HepG2 (cell line): ENCODE data around the gene TMEM260. TPM values are rescaled to one million over a fixed set of nuclear protein-coding genes. Genes with fewer than 3 reads are reported as not detected.

ENCODE experiments used
- ATAC-seq: fragments of 200-7000 bp; cut with Tn5 transposase; 3 replicates; pipeline ENCODE4 v1.9.1; 2020; ENCODE audit warnings: mild to moderate bottlenecking, moderate library complexity
- Bru-seq: library from RNA; stranded (reverse); fragments of 400-500 nt; gene quantifications from one replicate; lab custom pipeline; 2021; lab: Mats Ljungman, UMichigan
- BruChase-seq, 2 experiments: library from RNA; stranded (reverse); fragments of 400-500 nt; gene quantifications; one replicate each; lab custom pipeline; 2021; lab: Mats Ljungman, UMichigan
- BruUV-seq: library from RNA; stranded (reverse); fragments of 400-500 nt; replicated peaks from 2 replicates; lab custom pipeline; 2021; lab: Mats Ljungman, UMichigan
- CTCF ChIA-PET: fragments of 300-600 bp; formaldehyde crosslinking; extraction: SDS; loops from one replicate; lab custom pipeline; 2021; ENCODE audit warnings: low total read pairs, inconsistent platforms, low intra/inter-chr PET ratio; lab: Yijun Ruan, JAX
- POLR2A ChIA-PET: fragments of 350-600 bp; sonication (Branson Sonifier 250); formaldehyde crosslinking; loops from one replicate; lab custom pipeline; 2020; ENCODE audit warnings: antibody characterized with exemption, inconsistent platforms; lab: Yijun Ruan, JAX
- DNase-seq: peaks from one replicate; pipeline ENCODE4 v3.0.0-alpha.2; 2015; ENCODE audit warnings: low spot score
- FAIRE-seq: peaks from 3 replicates; lab custom pipeline; 2011; peaks lifted over from hg19 to GRCh38; lab: Jason Lieb, UNC
- H2AFZ ChIP-seq: one replicate; pipeline ENCODE4 v1.6.1; 2011; ENCODE audit warnings: low read length, inconsistent platforms
- H3K27ac ChIP-seq: fragments of 300-600 bp; 3 replicates; pipeline ENCODE4 v1.8.0; 2011; ENCODE audit warnings: mixed run types, mild to moderate bottlenecking, mixed read lengths, low read length, inconsistent platforms; ENCODE audit not compliant: insufficient read depth; ENCODE audit errors: extremely low read length
- H3K27me3 ChIP-seq, 2 experiments: fragments of 200-600 bp in 1 of 2; 2 replicates in 1 of 2; 3 replicates in 1 of 2; pipeline versions ENCODE4 v1.6.0 to v1.8.0; 2011; ENCODE audit warnings: low read length in 2 of 2, mild to moderate bottlenecking in 2 of 2, moderate library complexity in 2 of 2, inconsistent platforms in 1 of 2; ENCODE audit not compliant: insufficient read depth in 2 of 2, control insufficient read depth in 1 of 2
- H3K36me3 ChIP-seq, 2 experiments: fragments of 200-600 bp in 1 of 2; replicated peaks in 1 of 2; 2 replicates in 1 of 2; 3 replicates in 1 of 2; pipeline versions ENCODE4 v1.5.1 to v1.8.0; 2011; ENCODE audit warnings: low read length in 2 of 2, inconsistent platforms in 1 of 2; ENCODE audit not compliant: insufficient read depth in 2 of 2, control insufficient read depth in 1 of 2
- H3K4me1 ChIP-seq: 2 replicates; pipeline ENCODE4 v1.5.1; 2012; ENCODE audit warnings: low read length, inconsistent platforms; ENCODE audit not compliant: insufficient read depth
- H3K4me2 ChIP-seq: 2 replicates; pipeline ENCODE4 v1.6.0; 2011; ENCODE audit warnings: low read depth, low read length, inconsistent platforms
- H3K4me3 ChIP-seq, 3 experiments: fragments of 200-600 bp in 1 of 3; sonication (generic), shearing (Covaris generic) in 1 of 3; replicated peaks in 1 of 3; 2 replicates each; pipeline ENCODE4 v1.5.1; 2011 to 2016; ENCODE audit warnings: low read length in 3 of 3, inconsistent platforms in 2 of 3, low read depth in 2 of 3, mild to moderate bottlenecking in 2 of 3, control low read depth in 1 of 3, mixed read lengths in 1 of 3; ENCODE audit not compliant: insufficient read depth in 1 of 3
- H3K79me2 ChIP-seq: one replicate; pipeline ENCODE4 v1.6.1; 2011; ENCODE audit warnings: low read length, inconsistent platforms; ENCODE audit not compliant: insufficient read depth
- H3K9ac ChIP-seq: 2 replicates; pipeline ENCODE4 v1.6.0; 2011; ENCODE audit warnings: mild to moderate bottlenecking, low read depth, low read length, inconsistent platforms; ENCODE audit not compliant: insufficient read depth
- H3K9me3 ChIP-seq: 2 replicates; pipeline ENCODE4 v1.5.1; 2012; ENCODE audit warnings: mild to moderate bottlenecking, low read length
- H4K20me1 ChIP-seq: 2 replicates; pipeline ENCODE4 v1.6.0; 2011; ENCODE audit warnings: inconsistent platforms, mild to moderate bottlenecking, low read length, moderate library complexity; ENCODE audit not compliant: insufficient read depth
- HOXA5 ChIP-seq: sonication (generic); formaldehyde crosslinking; IDR thresholded peaks from 2 replicates; pipeline ENCODE4 v1.4.0; 2020; ENCODE audit warnings: missing genetic modification reagents
- MBNL3 ChIP-seq: fragments of 250-450 bp; sonication (Bioruptor Pico); conservative IDR thresholded peaks from 2 replicates; pipeline ENCODE4 v1.8.0; 2022; ENCODE audit warnings: mild to moderate bottlenecking, inconsistent platforms
- U2AF2 ChIP-seq: fragments of 200-400 bp; formaldehyde crosslinking; IDR thresholded peaks from 2 replicates; pipeline ENCODE4 v1.6.1; 2017; ENCODE audit warnings: low read depth, mild to moderate bottlenecking, low read length
- ZNF232 ChIP-seq: sonication (generic); formaldehyde crosslinking; IDR thresholded peaks from 2 replicates; pipeline ENCODE4 v1.4.0; 2020; ENCODE audit warnings: missing genetic modification reagents, borderline replicate concordance
- ZNF605 ChIP-seq: sonication (generic); formaldehyde crosslinking; IDR thresholded peaks from 2 replicates; pipeline ENCODE4 v1.8.0; 2022; ENCODE audit warnings: mild to moderate bottlenecking, missing genetic modification reagents
- ZNF790 ChIP-seq: sonication (generic); formaldehyde crosslinking; IDR thresholded peaks from 2 replicates; pipeline ENCODE4 v1.8.0; 2022; ENCODE audit warnings: missing genetic modification reagents, mild to moderate bottlenecking, borderline replicate concordance
- WGBS: methylation state at CpG from one replicate; pipeline ENCODE4 v1.1.6; 2017; ENCODE audit warnings: low lambda C conversion rate; 5-methylcytosine and 5-hydroxymethylcytosine counted together
- in situ Hi-C: cut with HindIII; loops from 2 replicates; pipeline ENCODE4 v1.10.0; 2017; ENCODE audit warnings: low pct_unique_long_range_greater_than_20kb; ENCODE audit not compliant: extremely low pct_ligation_motif_present
- intact Hi-C: fragments of 100-400 bp; cut with micrococcal nuclease; formaldehyde crosslinking; loops from one replicate; pipeline ENCODE4 v1.10.0; 2022; ENCODE audit not compliant: unreplicated experiment
- long read RNA-seq, 2 experiments: library from RNA in 1 of 2; library from polyadenylated mRNA in 1 of 2; stranded (forward) in 1 of 2; unstranded in 1 of 2; transcript quantifications; one replicate each; pipeline ENCODE4 v2.0.0, GENCODE V29; 2019 to 2022
- polyA minus RNA-seq, 3 experiments: library from RNA; depleted of rRNA, polyadenylated mRNA; stranded (reverse); fragments of >200 nt; gene quantifications; 2 replicates each; pipeline ENCODE4 v1.2.3, GENCODE V29; 2011; ENCODE audit warnings: low replicate concordance in 1 of 3
- polyA plus RNA-seq, 8 experiments: library from polyadenylated mRNA; depleted of rRNA in 3 of 8; stranded (reverse) in 7 of 8; unstranded in 1 of 8; fragments of >200 nt; fragmentation: Illumina TruSeq in 4 of 8; extraction: Trizol in 4 of 8; gene quantifications; 2 replicates each; pipeline versions ENCODE4 v1.2.1 to v1.2.3, GENCODE V29; 2011 to 2016; ENCODE audit warnings: low read depth in 4 of 8, missing spikeins in 1 of 8, mixed read lengths in 1 of 8; ENCODE audit not compliant: insufficient read depth in 1 of 8
- total RNA-seq, 5 experiments: library from RNA; depleted of rRNA; stranded (reverse); fragments of >200 nt; fragmentation: Illumina TruSeq; extraction: Trizol; gene quantifications; 2 replicates each; pipeline ENCODE4 v1.2.3, GENCODE V29; 2016; ENCODE audit warnings: low read depth in 1 of 5
- TF ChIP-seq, protein P1 (sequence below): sonication (generic); formaldehyde crosslinking; IDR thresholded peaks from 2 replicates; pipeline ENCODE4 v1.9.0; 2021; ENCODE audit warnings: missing genetic modification reagents, borderline replicate concordance
- TF ChIP-seq, protein P2 (sequence below): sonication (generic); formaldehyde crosslinking; conservative IDR thresholded peaks from 2 replicates; pipeline ENCODE4 v1.4.0; 2020; ENCODE audit warnings: missing genetic modification reagents
- TF ChIP-seq, protein P3 (sequence below): IDR thresholded peaks from 2 replicates; pipeline ENCODE4 v1.6.1; 2016; ENCODE audit warnings: low read depth

The TMEM260 gene
- total RNA-seq (2016; rRNA removed; fragmentation: Illumina TruSeq; extraction: Trizol): 4.8 and 9.3 TPM in 2 replicates
- 5.9 and 8.4 TPM in 2 replicates for total RNA-seq (2016; cell fraction: cytosol; rRNA removed; fragmentation: Illumina TruSeq; extraction: Trizol; ENCODE audit: low read depth)
- 4.5 and 9.3 TPM in 2 replicates for total RNA-seq (2016; cell fraction: insoluble cytoplasmic fraction; rRNA removed; fragmentation: Illumina TruSeq; extraction: Trizol)
- 4.9 and 5.4 TPM in 2 replicates for total RNA-seq (2016; cell fraction: membrane; rRNA removed; fragmentation: Illumina TruSeq; extraction: Trizol)
- total RNA-seq (2016; cell fraction: nucleus; rRNA removed; fragmentation: Illumina TruSeq; extraction: Trizol): 21.1 and 23.8 TPM in 2 replicates
- polyA plus RNA-seq (2011; rRNA removed): 6.4 and 7.7 TPM in 2 replicates
- polyA plus RNA-seq (2011; cell fraction: cytosol; rRNA removed): 3.7 and 4.0 TPM in 2 replicates
- 10.9 and 12.3 TPM in 2 replicates for polyA plus RNA-seq (2011; cell fraction: nucleus; rRNA removed)
- 6.4 and 7.3 TPM in 2 replicates for polyA plus RNA-seq (2012)
- 0.45 and 0.50 TPM in 2 replicates for polyA plus RNA-seq (2016; cell fraction: cytosol; fragmentation: Illumina TruSeq; extraction: Trizol; ENCODE audit: low read depth)
- polyA plus RNA-seq (2016; cell fraction: insoluble cytoplasmic fraction; fragmentation: Illumina TruSeq; extraction: Trizol; ENCODE audit: low read depth): 3.0 and 3.8 TPM in 2 replicates
- polyA plus RNA-seq (2016; cell fraction: membrane; fragmentation: Illumina TruSeq; extraction: Trizol; ENCODE audit: low read depth): 1.4 and 1.7 TPM in 2 replicates
- polyA plus RNA-seq (2016; cell fraction: nucleus; fragmentation: Illumina TruSeq; extraction: Trizol; ENCODE audit: insufficient read depth, low read depth): 16.9 and 17.4 TPM in 2 replicates
- polyA minus RNA-seq (2011; rRNA and poly(A)+ RNA removed; ENCODE audit: low replicate concordance): 14.5 and 28.6 TPM in 2 replicates
- polyA minus RNA-seq (2011; cell fraction: cytosol; rRNA and poly(A)+ RNA removed): 6.8 and 8.1 TPM in 2 replicates
- 55.3 and 63.6 TPM in 2 replicates for polyA minus RNA-seq (2011; cell fraction: nucleus; rRNA and poly(A)+ RNA removed)
- percentile 73 among the genes with signal in this experiment for Bru-seq, nascent RNA
- BruChase-seq, experiment 1, labeled RNA remaining after a 6-hour chase: percentile 58 among the genes with signal in this experiment
- BruChase-seq, experiment 2, labeled RNA remaining after a 2-hour chase: percentile 66 among the genes with signal in this experiment
- long read RNA-seq, experiment 1, full-length matches to known transcripts: 2 of 5 reads
- long read RNA-seq, experiment 1, partial matches to known transcripts: 0 of 5 reads
- long read RNA-seq, experiment 1, other reads (novel, unspliced or antisense): 3 of 5 reads
- long read RNA-seq, experiment 2, partial matches to known transcripts: 1 of 12 reads
- long read RNA-seq, experiment 2, other reads (novel, unspliced or antisense): 11 of 12 reads

DNA sequence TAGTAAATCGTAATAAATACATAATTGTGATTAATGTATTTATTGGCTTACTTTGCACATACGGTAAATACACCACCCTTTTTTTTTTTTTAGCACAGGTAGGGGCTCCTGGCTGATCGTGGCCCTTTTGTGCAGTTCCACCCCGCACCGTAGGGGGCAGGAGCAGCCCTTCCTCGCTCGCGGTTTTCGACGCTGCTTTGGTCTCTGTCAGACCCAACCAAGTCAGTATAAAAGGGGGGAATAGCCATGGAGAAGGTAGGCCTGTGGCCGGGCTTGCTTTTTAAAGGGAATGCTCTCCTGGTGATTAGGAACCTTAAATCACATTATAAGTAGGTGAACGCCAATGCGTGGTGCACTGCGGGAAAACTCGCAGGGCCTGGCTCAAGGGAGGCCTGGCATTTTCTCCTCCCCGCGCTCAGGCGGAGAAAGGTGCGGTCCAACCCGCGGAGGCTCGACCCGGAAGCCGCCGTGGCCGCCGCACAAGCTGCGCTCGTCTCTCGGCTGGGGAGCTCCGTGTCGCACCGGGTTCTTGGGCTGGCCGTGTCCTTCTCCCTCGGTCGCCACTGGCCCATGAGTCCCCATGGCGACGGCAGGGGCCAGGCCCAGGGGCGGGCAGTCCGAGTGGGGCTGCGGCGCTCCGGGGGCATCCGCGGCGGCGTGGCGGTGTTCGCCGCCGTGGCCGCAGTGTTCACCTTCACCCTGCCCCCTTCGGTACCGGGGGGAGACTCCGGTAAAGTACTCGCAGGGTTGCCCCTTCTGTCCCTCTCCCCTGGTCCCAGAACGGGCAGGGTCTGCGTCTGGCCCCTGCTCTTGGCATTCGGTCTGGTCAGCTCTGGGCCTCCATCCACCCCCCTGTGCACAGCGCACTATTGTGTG is at the start of gene TMEM260:
Gene TMEM260, plus strand, starts transcription at position 454 of the 876 bp plus-strand sequence. Its CDS starts 117 bp downstream, at position 571.
- Histone ChIP-seq H3K9ac (peak within 1 kb of the TSS; percentile 96), H4K20me1 (no peaks in the 10 kb centered on the region), H3K36me3 (no peaks in the 10 kb centered on the region), H3K27me3 (no peaks in the 10 kb centered on the region; a peak in 1 of 5 replicates), H3K4me2 (peak within 1 kb of the TSS; percentile 85), H3K27ac (peak within 1 kb of the TSS; percentile 92), H3K9me3 (no peaks in the 10 kb centered on the region), H3K4me1 (peaks cover 38% of the 10 kb centered on the region), H2AFZ (peak within 1 kb of the TSS; percentile 96), H3K4me3 (peak within 1 kb of the TSS; percentile 82 to 98 (median 95)), H3K79me2 (peaks cover 31% of the 10 kb centered on the region)
- peak; percentile 81 for DNase-seq
- no TSS peak for BruUV-seq
- FAIRE-seq: peak; percentile 72
- in situ Hi-C loops: no loop called here
- ChIA-PET CTCF (no interaction called here), POLR2A (interaction anchor here (0.7 to 1.0 kb wide), 5 partner anchors 9 to 811 kb away, joined by 3 to 9 read pairs (median 5); partner anchors contain the start of gene NAA30)
- peak; percentile 91 for ATAC-seq
- WGBS: 4% methylated on average over 20 of the region's 60 CpGs
- intact Hi-C loops: loop anchor here (2.0 to 5.0 kb wide), 2 partner anchors 23 to 83 kb away; no protein-coding TSS in a partner anchor
- TF ChIP-seq, protein P1, sequence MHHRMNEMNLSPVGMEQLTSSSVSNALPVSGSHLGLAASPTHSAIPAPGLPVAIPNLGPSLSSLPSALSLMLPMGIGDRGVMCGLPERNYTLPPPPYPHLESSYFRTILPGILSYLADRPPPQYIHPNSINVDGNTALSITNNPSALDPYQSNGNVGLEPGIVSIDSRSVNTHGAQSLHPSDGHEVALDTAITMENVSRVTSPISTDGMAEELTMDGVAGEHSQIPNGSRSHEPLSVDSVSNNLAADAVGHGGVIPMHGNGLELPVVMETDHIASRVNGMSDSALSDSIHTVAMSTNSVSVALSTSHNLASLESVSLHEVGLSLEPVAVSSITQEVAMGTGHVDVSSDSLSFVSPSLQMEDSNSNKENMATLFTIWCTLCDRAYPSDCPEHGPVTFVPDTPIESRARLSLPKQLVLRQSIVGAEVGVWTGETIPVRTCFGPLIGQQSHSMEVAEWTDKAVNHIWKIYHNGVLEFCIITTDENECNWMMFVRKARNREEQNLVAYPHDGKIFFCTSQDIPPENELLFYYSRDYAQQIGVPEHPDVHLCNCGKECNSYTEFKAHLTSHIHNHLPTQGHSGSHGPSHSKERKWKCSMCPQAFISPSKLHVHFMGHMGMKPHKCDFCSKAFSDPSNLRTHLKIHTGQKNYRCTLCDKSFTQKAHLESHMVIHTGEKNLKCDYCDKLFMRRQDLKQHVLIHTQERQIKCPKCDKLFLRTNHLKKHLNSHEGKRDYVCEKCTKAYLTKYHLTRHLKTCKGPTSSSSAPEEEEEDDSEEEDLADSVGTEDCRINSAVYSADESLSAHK (CRISPR knock-in tag): no peak
- TF ChIP-seq HOXA5: no peak
- no peak for TF ChIP-seq U2AF2
- no peak for TF ChIP-seq MBNL3 (CRISPR knock-in tag)
- TF ChIP-seq, protein P2, sequence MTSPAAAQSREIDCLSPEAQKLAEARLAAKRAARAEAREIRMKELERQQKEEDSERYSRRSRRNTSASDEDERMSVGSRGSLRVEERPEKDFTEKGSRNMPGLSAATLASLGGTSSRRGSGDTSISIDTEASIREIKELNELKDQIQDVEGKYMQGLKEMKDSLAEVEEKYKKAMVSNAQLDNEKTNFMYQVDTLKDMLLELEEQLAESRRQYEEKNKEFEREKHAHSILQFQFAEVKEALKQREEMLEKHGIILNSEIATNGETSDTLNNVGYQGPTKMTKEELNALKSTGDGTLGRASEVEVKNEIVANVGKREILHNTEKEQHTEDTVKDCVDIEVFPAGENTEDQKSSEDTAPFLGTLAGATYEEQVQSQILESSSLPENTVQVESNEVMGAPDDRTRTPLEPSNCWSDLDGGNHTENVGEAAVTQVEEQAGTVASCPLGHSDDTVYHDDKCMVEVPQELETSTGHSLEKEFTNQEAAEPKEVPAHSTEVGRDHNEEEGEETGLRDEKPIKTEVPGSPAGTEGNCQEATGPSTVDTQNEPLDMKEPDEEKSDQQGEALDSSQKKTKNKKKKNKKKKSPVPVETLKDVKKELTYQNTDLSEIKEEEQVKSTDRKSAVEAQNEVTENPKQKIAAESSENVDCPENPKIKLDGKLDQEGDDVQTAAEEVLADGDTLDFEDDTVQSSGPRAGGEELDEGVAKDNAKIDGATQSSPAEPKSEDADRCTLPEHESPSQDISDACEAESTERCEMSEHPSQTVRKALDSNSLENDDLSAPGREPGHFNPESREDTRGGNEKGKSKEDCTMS (CRISPR knock-in tag): no peak
- TF ChIP-seq, protein P3, sequence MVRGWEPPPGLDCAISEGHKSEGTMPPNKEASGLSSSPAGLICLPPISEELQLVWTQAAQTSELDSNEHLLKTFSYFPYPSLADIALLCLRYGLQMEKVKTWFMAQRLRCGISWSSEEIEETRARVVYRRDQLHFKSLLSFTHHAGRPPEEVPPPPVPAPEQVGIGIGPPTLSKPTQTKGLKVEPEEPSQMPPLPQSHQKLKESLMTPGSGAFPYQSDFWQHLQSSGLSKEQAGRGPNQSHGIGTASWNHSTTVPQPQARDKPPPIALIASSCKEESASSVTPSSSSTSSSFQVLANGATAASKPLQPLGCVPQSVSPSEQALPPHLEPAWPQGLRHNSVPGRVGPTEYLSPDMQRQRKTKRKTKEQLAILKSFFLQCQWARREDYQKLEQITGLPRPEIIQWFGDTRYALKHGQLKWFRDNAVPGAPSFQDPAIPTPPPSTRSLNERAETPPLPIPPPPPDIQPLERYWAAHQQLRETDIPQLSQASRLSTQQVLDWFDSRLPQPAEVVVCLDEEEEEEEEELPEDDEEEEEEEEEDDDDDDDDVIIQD (CRISPR knock-in tag): peak; percentile 28; the same call in 1 of the 2 replicates
- peak; percentile 69; the same call in 1 of the 2 replicates for TF ChIP-seq ZNF232 (CRISPR knock-in tag)
- TF ChIP-seq ZNF790 (CRISPR knock-in tag): 0 out of 2 replicates have a peak, but pooled peaks have one; percentile 46
- peak; percentile 59; the same call in 1 of the 2 replicates for TF ChIP-seq ZNF605 (CRISPR knock-in tag)
